GM21390 (cell line): Measurements from ENCODE around the gene HIPK3.
"Not testable (repeated sequence)": the region's sequence is repeated elsewhere in the genome, so short reads cannot be mapped to it uniquely, and the experiment has no call there.

ENCODE experiments used
- ATAC-seq: cut with Tn5 transposase; IDR thresholded peaks from one replicate; pipeline ENCODE4 v1.9.1; 2021; ENCODE audit not compliant: unreplicated experiment

The HIPK3 gene

DNA sequence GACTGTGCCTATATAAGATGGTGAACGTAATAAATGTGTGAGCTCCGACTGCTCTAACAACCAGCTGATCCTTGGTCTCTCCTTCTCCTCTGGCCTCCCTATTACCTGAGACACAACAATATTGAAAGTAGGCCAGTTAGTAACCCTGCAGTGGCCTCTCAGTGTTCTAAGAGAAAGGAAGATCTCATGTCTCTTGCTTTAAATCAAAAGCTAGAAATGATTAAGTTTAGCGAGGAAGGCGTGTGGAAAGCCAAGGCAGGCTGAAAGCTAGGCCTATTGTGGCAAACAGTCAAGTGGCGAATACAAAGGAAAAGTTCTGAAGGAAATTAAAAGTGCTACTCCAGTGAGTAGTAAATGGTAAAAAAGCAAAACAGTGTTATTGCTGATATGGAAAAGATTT lies 39.5 kb downstream of the HIPK3 start:
- ATAC-seq, result no peak

DNA sequence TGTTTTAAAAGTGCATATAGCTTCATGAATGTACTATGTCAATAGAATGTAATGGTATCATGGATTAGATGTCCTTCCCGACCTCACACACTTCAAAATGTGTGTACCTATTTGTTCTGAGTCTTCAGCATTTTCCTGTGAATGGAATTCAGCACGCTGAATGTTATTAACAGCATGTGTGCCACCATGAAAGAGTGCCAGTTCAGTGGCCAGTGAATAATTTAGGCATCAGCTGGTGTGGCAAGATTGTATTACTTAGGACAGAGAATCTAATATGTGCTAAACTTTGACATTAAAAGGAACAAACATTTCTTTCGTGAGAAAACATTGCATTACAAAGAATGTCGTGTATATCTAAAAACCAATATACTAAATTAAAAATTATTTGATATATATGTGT lies 46.4 kb downstream of the HIPK3 start:
- ATAC-seq, result no peak

DNA sequence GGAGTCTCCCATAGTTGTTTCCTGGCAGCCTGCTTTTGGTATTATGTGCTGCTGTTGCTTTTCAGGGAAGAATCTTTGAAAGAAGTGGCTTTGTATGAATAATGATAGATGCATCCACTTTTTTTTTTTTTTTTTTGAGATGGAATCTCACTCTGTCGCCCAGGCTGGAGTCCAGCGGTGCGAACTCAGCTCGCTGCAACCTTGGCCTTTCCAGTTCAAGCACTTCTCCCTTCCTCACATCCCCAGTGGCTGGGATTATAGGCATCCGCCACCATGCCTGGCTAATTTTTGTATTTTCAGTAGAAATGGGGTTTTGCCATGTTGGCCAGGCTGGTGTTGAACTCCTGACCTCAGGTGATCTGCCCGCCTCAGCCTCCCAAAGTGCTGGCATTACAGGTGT lies 49.6 kb downstream of the HIPK3 start:
- ATAC-seq, result not testable (repeated sequence)

DNA sequence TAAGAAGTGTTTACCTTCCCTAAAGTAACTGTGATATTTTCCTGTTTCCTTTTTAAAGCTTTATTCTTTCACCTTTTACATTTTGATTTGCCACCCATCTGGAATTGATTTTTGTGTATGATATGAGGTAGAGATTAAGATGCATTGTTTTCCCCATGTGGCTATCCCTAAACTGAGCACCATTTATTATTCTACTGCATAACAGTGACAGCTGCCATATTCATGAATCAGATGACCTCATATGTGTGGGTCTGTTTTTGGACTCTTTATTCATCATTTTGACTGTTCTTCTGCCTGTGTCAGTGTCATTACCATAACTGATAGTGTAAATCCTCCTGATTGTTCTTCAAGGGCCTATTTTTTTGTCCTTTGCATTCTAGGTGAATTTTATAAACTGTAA lies 50.8 kb downstream of the HIPK3 start:
- ATAC-seq, result no peak

DNA sequence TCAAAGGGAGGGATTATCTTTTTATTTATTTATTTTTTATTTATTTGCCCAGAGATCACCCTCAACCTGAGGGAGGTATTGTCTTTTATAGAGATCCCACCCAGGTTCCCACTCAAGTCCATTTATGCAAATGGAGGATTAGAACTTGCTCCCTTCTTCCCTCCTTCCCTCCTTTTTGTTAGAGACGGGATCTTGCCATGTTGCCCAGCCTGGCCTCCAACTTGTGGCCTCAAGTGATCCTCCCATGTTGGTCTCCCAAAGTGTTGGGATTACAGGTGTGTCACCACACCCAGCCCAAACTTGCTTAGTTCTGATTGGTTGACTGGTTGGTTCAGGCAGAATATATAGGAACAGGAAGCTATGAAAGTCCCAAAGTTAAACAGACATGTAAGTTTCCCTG lies 51.9 kb downstream of the HIPK3 start:
- no peak for ATAC-seq

DNA sequence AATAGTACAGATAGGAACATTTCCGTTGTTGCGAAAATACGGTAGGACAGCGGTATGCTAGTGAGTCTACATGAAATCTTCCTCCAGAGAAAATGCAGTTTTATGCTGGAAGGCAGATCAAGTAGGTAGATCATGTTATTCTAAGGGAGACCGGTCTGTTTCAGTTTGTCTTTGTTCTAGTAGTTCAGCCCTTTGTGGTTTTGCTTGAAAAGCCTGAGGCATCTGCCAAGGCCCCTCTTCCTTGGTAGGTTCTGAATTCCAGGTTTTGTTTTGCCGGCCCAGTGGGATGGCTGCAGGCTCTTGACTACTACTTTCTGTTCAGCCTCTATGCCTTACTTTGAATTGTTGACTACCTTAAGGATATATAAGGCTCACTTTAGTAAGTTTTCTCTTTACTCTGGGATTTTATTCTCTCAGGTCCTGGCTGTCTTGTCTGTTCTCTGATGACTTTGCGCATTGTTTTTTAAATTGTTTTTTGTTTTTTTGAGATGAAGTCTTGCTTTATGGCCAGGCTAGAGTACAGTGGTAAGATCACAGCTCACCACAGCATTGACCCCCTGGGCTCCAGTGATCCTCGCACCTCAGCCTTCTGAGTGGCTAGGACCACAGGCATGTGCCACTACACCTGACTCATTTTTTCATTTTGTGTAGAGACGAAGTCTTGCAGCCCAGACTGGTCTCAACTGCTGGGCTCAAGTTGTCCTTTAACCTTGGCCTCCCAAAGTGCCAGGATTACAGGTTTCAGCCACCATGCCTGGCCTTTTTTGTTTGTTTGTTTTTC lies 53.7 kb downstream of the HIPK3 start:
- ATAC-seq, result no peak

DNA sequence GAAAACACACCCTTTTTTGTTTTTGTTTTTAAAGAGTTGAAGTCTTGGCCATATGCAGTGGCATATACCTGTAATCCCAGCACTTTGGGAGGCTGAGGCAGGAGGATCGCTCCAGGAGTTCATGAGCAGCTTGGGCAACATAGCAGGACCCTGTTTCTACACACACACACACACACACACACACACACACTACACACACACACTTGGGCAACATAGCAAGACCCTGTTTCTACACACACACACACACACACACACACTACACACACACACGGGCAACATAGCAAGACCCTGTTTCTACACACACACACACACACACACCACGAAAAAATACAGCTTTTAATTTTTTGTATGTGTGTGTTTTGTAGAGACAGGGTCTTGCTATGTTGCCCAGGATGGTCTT lies 54.5 kb downstream of the HIPK3 start:
- no peak for ATAC-seq

DNA sequence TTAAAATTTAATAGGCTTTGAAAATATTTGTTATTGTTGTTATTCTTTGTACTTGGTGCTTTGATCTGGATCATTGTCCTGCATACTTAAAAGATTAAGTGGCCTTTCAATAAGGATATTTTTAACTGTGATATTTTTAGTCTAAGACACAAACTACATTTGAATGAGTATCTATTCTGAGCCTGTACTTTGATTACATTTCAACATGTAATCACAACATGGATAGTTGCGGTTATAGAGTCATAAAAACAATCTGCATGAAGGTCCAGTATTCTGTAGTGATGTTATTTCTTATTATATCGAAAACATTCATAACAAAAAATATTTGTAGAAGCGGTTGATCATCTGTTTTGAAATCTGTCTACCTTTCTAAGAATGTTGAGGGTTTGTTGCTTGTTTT lies 58.6 kb downstream of the HIPK3 start:
- ATAC-seq, result no peak

DNA sequence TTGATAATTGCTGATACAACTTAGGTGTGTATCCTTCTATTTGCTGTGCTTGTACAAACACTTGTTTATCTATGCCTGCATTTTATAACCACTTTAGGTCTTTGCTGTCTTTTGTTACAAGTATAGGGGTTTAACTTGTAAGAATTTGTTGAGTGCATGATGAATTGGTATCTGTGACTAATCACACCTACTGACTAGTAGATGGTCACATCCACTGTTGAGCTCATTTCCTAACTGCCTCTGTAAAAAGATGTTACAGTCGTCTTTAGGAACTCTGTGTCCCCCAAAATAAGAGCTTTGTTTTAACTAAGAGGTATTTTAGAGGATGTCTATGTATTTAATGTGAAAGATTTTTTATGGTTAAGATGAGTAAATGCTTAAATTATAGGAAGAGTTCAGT lies 60.5 kb downstream of the HIPK3 start:
- ATAC-seq, result no peak

DNA sequence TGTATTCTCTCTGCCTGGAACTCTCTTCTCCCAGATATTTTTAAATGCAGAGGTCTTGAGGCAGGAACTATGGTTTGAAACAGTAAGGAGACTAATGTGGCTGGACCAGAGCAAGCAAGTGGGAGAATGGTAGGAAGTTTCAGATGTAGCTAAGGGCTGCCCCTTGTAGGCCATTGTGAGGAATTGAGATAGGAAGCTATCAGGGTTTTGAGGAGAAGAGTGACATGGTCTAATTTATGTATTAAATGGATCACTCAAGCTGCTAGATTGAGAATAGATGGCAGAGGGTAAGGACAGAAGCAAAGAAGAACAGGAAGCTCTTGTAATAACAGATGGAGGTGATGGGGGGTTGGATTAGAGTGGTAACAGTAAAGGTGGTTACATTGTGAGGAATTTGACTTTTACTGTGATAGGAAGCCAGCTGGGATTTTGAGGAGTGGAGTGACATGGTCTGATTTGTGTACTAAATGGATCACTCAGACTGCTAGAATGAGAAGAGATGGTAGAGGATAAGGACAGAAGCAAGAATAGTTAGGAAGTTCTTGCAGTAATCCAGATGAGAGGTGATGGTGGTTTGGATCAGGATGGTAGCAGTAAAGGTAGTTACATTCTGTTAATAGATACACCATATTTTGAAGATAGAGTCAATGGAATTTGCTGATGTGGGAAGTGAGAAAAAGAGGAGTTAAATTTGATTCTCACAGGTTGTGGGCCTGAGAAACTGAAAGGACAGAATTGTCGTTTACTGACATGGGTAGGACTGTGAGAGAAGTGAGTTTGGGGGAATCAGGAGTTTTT lies 63.0 kb downstream of the HIPK3 start:
- no peak for ATAC-seq

DNA sequence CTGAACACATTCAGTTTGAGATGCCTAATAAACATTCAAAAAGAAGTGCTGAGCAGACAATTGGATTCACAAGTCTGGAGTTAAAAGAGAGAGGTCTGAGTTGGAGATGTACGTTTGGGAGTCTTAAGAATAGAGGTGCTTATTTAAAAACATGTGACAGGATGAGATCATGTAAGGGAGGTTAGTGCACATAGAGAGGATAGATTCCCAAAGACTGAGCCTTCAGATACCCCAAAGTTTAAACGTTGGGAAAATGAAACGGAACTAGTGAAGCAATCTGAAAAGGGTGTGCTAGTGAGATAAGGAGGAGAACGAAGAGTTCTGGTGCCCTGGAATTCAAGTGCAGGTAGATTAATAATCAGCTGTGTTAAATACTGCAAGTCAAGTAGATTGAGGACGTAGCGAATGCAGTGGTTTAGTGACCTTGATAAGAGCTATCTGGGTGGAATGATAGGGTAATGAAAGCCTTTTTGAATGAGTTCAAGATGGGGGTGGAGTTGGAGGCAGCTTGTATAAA lies 63.7 kb downstream of the HIPK3 start:
- ATAC-seq, result no peak

DNA sequence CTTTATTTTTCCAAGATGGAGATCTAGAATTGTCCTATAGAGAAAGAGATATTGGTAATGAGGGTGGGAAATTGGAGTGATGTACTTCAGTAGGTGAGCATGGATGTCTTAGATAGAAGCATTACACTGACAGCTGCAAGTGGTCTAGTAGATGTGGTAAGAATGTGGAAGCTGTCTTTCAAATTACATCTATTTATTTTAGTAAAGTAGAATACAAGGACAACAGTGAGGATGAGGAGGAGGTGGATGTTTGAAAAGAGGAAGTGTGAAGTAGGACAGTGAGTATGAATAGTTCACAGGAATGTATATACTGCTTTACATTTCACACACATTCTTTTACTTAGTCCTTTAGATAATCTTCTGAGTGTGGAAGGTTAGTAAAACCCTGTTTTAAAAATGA lies 64.2 kb downstream of the HIPK3 start:
- no peak for ATAC-seq

DNA sequence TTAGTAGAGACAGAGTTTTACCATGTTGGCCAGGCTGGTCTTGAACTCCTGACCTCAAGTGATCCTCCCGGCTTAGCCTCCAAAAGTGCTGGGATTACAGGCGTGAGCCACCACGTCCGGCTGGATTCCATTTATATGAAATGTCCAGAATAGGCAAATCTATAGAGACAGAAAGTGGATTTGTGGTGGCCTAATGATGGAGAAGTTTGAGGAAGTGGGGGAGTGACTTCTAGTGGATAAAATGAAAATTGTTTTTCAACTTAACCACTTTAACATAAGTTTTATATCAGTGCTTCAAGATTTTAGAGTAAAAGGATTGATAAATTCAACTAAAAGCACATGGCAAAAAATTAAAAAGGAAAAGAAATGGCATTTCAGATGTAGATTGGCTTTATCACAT lies 66.2 kb downstream of the HIPK3 start:
- ATAC-seq, result no peak

DNA sequence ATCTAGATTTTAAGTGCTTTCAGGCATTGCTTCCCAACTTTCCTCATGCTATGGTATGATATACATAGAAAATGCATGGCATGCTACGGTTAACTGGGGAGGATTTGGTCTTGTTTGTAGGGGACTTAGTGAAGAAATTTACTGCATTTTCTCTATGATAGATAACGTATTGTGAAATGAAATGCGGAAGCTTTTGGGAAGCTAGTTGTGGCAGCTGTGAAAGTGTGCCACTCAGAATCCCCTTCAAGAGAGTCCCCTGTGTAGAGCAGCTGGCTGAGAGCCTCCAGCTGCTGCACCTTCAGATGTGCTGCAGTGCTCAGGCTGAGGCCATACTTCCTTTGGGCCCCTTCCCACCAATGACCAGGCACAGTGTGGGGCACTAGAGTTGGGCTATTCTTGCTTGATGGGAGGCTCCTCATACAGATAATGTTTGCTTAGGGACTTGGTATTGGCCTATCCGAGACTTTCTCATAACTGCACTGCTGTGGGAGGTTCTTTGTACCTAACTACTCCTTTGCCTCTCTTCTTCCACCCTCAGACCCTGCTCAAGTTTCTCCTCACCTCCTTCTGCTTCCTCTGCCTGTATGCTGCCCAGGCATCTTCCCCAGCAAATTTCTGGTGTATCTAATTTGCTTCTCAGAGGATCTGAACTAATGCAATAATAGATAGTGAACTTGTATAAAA lies 67.3 kb downstream of the HIPK3 start:
- ATAC-seq, result peak; percentile 44

DNA sequence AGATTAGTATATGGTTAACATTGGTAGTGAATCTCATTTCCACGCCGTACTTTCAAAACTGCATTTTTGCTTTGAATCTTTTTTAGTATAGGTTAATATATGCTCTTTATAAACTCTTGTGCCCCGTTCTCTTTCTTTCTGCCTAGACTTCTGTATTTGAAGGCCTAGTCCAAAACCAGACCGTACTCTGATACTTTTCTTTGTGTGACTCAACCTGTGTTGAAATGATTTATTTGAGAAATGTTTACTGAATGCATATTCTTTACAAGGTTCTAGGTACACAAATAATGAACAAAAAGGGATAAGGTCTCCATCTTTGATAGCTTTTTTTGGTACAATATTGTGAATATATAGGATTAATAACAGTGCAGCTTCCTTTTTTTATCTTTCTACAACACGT lies 68.3 kb downstream of the HIPK3 start:
- ATAC-seq, result no peak

DNA sequence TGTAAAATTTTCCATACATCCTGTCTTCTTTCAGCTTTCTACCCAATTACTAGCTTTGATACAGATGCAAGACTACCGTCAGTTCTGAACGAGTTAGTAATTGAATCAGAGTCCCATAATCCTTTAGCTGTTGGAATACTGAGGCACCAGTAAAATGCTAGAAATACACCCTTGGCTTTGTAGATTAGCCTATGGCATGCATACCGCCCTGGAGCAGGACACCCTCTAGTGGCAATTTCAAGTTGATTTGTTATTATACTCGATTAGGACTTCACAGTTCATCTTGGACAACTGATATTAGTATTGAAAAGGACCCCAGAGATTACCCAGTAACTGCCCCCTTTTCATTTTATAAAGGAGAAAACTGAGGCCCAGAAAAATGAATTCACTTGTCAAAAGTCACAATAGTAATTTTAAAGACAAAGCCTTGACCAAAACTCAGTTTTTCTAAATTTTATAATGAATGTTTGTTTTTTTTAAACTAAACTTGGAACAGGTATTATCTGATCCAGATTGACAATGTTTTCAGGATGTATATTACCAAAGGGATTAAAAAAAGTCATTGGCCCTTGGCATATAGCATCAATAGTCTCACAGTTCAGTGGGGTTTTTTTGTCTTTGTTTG lies 72.6 kb downstream of the HIPK3 start:
- ATAC-seq, result peak; percentile 78

DNA sequence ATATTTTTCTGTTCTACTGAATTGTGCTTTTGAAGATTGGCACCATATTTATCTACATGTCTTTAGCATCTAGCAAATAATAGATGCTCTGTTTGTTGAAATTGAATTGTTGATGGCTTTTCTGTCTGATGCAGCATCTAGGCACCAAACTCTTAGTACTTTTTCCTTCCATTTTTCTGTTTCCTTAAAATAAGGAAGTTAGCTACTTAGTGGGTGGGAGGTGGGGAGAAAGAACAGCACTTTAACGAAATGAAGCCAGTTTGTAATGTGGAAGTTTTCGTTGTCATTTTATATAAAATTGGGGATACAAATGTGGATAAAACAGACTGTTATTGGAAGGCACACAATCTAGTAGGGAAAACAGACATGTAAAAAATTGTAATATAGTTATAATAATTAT lies 76.6 kb downstream of the HIPK3 start:
- ATAC-seq, result no peak

DNA sequence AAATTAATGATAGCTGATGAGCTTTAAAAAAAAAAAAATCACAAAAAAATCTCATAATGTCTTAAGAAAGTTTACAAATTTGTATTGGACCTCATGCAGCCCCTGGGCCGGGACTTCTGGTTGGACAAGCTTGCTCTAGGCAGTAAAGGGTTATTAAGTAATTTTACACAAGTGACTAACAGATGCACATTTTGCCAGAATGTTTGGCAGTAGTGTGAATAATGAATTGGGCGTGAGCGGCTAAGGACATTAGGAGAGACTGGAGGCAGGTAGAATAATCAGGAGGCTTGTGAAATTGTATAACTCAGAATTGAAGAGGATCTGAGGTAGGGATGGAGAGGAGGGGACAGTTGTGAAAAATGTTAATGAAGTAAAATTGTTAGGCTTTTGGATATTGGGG lies 77.4 kb downstream of the HIPK3 start:
- no peak for ATAC-seq

DNA sequence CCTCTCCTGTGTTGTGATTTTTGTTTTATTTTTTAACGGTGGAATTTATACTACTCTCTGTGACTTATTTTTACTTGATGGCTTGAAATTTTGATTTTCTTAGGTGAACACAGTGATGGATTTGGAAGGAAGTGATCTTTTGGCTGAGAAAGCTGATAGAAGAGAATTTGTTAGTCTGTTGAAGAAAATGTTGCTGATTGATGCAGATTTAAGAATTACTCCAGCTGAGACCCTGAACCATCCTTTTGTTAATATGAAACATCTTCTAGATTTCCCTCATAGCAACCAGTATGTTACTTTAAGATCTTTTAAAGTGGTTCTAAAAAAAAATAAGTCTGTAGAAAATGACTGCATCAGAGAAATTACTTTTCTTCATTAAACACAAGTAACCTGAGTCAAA lies 82.1 kb downstream of the HIPK3 start:
- ATAC-seq, result no peak

DNA sequence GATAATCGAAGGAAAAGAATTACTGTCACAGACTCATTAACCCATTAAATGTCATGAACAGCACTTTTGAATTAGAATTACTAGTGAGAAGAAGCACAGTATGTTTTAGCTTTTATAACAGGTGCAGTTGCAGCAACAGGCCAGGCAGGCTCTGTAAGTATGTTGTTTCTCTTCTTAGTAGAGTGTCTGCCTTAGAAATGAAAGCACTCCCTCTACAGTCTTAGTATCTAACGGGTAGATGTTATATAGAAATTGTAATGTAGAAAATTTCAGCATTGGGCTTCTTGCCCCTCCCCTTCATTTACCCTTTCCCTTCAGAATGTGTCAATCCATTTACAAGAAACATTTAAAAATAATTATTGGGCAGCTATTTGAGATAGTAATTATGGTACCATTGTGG lies 87.4 kb downstream of the HIPK3 start:
- no peak for ATAC-seq

DNA sequence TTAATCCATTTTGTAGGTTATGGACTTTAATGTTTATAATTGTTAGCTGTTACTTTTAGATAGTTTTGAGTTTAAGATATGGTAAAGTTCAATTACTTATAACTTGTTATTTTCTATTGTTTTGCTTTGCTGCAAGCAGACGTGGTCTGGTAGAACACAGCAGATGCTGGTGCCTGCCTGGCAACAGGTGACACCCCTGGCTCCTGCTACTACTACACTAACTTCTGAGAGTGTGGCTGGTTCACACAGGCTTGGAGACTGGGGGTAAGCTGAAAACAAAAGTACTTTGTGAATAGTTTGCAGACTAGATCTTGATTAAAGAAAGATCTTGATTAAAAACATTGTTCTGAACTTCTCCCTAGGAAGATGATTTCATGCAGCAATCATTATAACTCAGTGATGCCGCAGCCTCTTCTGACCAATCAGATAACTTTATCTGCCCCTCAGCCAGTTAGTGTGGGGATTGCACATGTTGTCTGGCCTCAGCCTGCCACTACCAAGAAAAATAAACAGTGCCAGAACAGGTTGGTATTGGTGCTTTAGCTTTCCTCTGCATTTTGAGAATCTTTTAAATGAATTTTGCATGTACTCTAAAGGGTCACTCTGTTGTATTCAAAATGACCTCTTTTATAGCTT lies 90.4 kb downstream of the HIPK3 start:
- peak; percentile 89 for ATAC-seq
